Skeletal muscle tissue (tissue), 4 donors: ENCODE results near the gene GSTT4. TPM values are rescaled to one million over a fixed set of nuclear protein-coding genes. Genes with fewer than 3 reads are reported as not detected.
"Not testable (repeated sequence)": the region's sequence is repeated elsewhere in the genome, so short reads cannot be mapped to it uniquely, and the experiment has no call there.

Experiments
- H3K27ac ChIP-seq: one replicate; pipeline ENCODE4 v1.7.0; 2013; ENCODE audit warnings: mild to moderate bottlenecking, low read depth, low read length, inconsistent platforms
- H3K27me3 ChIP-seq, 3 donors: one replicate each; pipeline ENCODE4 v1.7.0; 2013; ENCODE audit warnings: low read length in 3 of 3; ENCODE audit not compliant: control insufficient read depth in 3 of 3, insufficient read depth in 3 of 3
- H3K36me3 ChIP-seq, 3 donors: one replicate each; pipeline ENCODE4 v1.7.0; 2013; ENCODE audit warnings: low read length in 3 of 3; ENCODE audit not compliant: control insufficient read depth in 3 of 3, insufficient read depth in 3 of 3
- H3K4me1 ChIP-seq, 3 donors: one replicate each; pipeline ENCODE4 v1.7.0; 2013; ENCODE audit warnings: low read length in 3 of 3, mild to moderate bottlenecking in 3 of 3; ENCODE audit not compliant: control insufficient read depth in 3 of 3, insufficient read depth in 3 of 3
- H3K4me3 ChIP-seq, 3 donors: one replicate each; pipeline ENCODE4 v1.7.0; 2013; ENCODE audit warnings: low read length in 3 of 3
- H3K9ac ChIP-seq, 3 donors: one replicate each; pipeline ENCODE4 v1.7.0; 2013; ENCODE audit warnings: low read length in 3 of 3, mild to moderate bottlenecking in 3 of 3, moderate library complexity in 2 of 3, low read depth in 1 of 3
- H3K9me3 ChIP-seq, 3 donors: one replicate each; pipeline ENCODE4 v1.7.0; 2013; ENCODE audit warnings: low read length in 3 of 3; ENCODE audit not compliant: control insufficient read depth in 3 of 3
- total RNA-seq: library from RNA; depleted of rRNA; stranded (reverse); fragments of >200 nt; gene quantifications from one replicate; pipeline ENCODE4 v1.2.3, GENCODE V29; 2014
- donor health status: Osteomylitis.

GSTT4 gene
- total RNA-seq, 1 donor from 2014 or later = not detected

DNA sequence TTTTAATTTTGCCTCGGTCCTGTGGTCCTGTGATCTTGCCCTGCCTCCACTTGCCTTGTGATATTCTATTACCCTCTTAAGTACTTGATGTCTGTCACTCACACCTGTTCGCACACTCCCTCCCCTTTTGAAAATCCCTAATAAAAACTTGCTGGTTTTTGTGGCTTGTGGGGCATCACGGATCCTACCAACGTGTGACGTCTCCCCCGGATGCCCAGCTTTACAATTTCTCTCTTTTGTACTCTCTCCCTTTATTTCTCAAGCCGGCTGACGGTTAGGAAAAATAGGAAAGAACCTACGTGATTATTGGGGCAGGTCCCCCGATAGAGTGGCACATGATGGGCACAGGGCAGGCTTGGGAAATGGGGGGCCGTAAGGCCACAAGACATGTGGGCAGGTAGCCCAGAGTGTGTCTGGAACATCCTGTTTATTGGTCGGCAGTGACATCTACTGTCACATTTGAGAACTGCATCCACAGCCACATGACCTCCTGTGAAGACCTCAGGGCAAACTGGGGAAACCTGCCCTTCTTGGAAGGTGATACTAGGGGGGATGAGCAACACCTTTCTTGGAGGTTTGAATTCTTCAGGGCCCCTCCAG lies 48.9 kb downstream of the GSTT4 start:
- H3K4me1 ChIP-seq, H3K36me3 ChIP-seq, H3K27me3 ChIP-seq, H3K9ac ChIP-seq, H3K9me3 ChIP-seq, H3K4me3 ChIP-seq, H3K27ac ChIP-seq: not testable (repeated sequence)

- H3K27me3 ChIP-seq = not testable (repeated sequence)
Measured at GRCh38 chr22:23955886-23956285, 49.4 kb downstream of the GSTT4 start.

DNA sequence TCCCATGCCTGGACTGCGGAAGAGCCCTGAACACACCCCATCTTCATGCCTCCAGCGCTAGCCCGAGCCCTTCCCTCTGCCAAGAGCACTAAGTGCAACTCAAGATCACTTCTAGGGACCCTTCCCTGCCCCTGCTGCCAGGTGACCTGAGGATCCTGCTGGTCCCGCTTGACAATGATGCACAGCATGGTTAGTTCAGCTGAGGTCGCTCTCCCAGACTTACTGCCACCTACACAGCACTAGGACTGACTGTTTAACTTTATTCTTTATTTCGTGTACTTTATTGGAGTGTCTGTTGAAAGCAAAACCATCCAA lies 50.3 kb downstream of the GSTT4 start:
- not testable (repeated sequence) for H3K4me1 ChIP-seq, H3K27ac ChIP-seq, H3K4me3 ChIP-seq, H3K9me3 ChIP-seq, H3K36me3 ChIP-seq, H3K9ac ChIP-seq, H3K27me3 ChIP-seq

More at GRCh38 chr22:23955886-23956285, 49.4 kb downstream of the GSTT4 start:
- H3K9me3 ChIP-seq, H3K9ac ChIP-seq, H3K4me1 ChIP-seq, H3K36me3 ChIP-seq, H3K27ac ChIP-seq, H3K4me3 ChIP-seq: not testable (repeated sequence)

- H3K36me3 ChIP-seq, H3K27ac ChIP-seq, H3K9me3 ChIP-seq, H3K27me3 ChIP-seq, H3K4me1 ChIP-seq, H3K9ac ChIP-seq, H3K4me3 ChIP-seq: not testable (repeated sequence)
Measured at GRCh38 chr22:23954193-23954990, 50.9 kb downstream of the GSTT4 start.

DNA sequence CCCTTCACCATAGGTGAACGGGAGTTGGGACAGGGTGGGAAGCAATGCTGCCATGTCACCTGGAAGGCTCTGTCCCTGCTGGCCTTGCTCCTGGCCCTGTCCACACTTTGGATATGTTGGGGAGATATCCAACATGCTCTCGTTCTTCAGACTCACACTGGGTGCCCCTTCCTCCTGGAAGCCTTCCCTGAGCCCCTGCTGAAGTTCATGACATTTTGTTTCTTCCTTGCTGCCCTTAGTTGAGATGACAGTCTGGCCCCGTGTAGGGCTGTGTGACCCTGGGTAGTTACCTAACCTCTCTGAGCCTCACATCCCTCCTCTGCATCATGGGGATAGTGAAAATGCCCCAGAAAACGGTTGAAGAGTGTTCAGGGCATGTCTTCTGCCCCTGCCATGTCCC lies 51.8 kb downstream of the GSTT4 start:
- H3K9ac ChIP-seq, H3K36me3 ChIP-seq, H3K9me3 ChIP-seq, H3K4me1 ChIP-seq, H3K27me3 ChIP-seq, H3K4me3 ChIP-seq, H3K27ac ChIP-seq: not testable (repeated sequence)

DNA sequence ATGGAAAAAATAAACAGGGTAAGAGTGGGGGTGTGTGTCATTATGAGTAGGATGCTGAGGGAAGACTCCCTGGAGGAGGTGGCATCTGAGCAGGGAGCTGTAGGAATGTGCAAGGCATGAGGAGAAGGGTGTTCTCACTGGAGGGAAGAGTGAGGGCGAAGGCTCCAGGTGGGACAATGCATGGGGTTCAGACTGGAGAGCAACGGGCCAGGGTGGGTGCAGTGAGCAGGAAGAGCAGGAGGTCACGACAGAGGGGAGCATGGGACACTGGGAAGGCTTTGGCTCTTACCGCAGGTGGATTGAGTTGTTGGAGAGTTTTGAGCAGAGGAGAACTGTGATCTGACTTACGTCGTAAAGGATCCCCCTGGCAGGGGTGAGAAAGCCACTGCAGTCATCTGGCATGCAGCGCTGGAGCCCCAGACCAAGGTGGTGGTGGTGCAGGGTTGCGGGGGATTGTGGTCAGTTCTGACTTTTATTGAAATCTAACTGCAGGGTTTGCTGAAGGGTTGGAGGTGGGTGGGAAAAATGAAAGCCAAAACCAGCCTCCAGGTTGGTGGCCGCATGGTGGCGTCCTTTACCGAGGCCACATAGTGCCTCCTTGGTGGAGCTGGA lies 52.4 kb downstream of the GSTT4 start:
- H3K27ac ChIP-seq, H3K9ac ChIP-seq: not testable (repeated sequence)

GRCh38 chr22:23951383-23951782 lies 53.9 kb downstream of the GSTT4 start:
- H3K4me1 ChIP-seq, H3K9me3 ChIP-seq, H3K27me3 ChIP-seq, H3K9ac ChIP-seq, H3K4me3 ChIP-seq, H3K36me3 ChIP-seq, H3K27ac ChIP-seq: not testable (repeated sequence)

More for the DNA sequence above, 52.4 kb downstream of the GSTT4 start:
- H3K9me3 ChIP-seq, H3K4me1 ChIP-seq, H3K4me3 ChIP-seq, H3K27me3 ChIP-seq, H3K36me3 ChIP-seq: not testable (repeated sequence)

GRCh38 chr22:23949764-23950163 lies 55.5 kb downstream of the GSTT4 start:
- not testable (repeated sequence) for H3K4me3 ChIP-seq, H3K27ac ChIP-seq, H3K27me3 ChIP-seq, H3K36me3 ChIP-seq, H3K9me3 ChIP-seq, H3K4me1 ChIP-seq, H3K9ac ChIP-seq

Other genes starting within 250 kb of the GSTT4 start
- gene C22orf15, start 242.5 kb downstream of the GSTT4 start, total RNA-seq = not detected
- 3.7 TPM for gene CHCHD10, start 237.5 kb downstream of the GSTT4 start, total RNA-seq
- 6.3 TPM for gene MMP11, start 232.6 kb downstream of the GSTT4 start, total RNA-seq
- 13.6 TPM for gene SMARCB1, start 218.5 kb downstream of the GSTT4 start, total RNA-seq
- 1.0 TPM for gene DERL3, start 166.4 kb downstream of the GSTT4 start, total RNA-seq
- 2.1 TPM for gene SLC2A11, start 147.6 kb downstream of the GSTT4 start, total RNA-seq
- 76.7 TPM for gene MIF, start 111.1 kb downstream of the GSTT4 start, total RNA-seq
- 4.7 TPM for gene GSTT2B, start 44.3 kb downstream of the GSTT4 start, total RNA-seq
- 3.7 TPM for gene DDTL, start 38.6 kb downstream of the GSTT4 start, total RNA-seq
- 39.7 TPM for gene DDT, start 31.0 kb downstream of the GSTT4 start, total RNA-seq
- gene GSTT2, start 25.3 kb downstream of the GSTT4 start, total RNA-seq = not detected
- 18.3 TPM for gene CABIN1, start 5.9 kb upstream of the GSTT4 start, total RNA-seq
- gene SUSD2, start 176.0 kb upstream of the GSTT4 start, total RNA-seq = 0.52 TPM
- gene GGT5, start 239.6 kb upstream of the GSTT4 start, total RNA-seq = 2.1 TPM